ENCODE results near the gene FHAD1.
"Not testable (repeated sequence)": the region's sequence is repeated elsewhere in the genome, so short reads cannot be mapped to it uniquely, and the experiment has no call there.

The FHAD1 gene

GRCh38 chr1:15418806-15419515 is 171.9 kb downstream of the FHAD1 start:
- no peak for DNase-seq (ENCODE audit: low read depth)

GRCh38 chr1:15420853-15421465 is 173.9 kb downstream of the FHAD1 start:
- no peak for DNase-seq (ENCODE audit: low read depth)

- DNase-seq (ENCODE audit: low read depth), result no peak
Observed at GRCh38 chr1:15422871-15423270, 175.8 kb downstream of the FHAD1 start.

- DNase-seq (ENCODE audit: low read depth), result no peak
Observed at GRCh38 chr1:15423355-15424077, 176.5 kb downstream of the FHAD1 start.

GRCh38 chr1:15424146-15424667 is 177.2 kb downstream of the FHAD1 start:
- DNase-seq (ENCODE audit: low read depth), result no peak

- no peak for DNase-seq (ENCODE audit: low read depth)
Observed at GRCh38 chr1:15424981-15425380, 178.0 kb downstream of the FHAD1 start.

GRCh38 chr1:15425521-15425920 is 178.5 kb downstream of the FHAD1 start:
- no peak for DNase-seq (ENCODE audit: low read depth)

- DNase-seq (ENCODE audit: low read depth), result no peak
Observed at GRCh38 chr1:15425958-15426357, 178.9 kb downstream of the FHAD1 start.

- DNase-seq (ENCODE audit: low read depth), result no peak
Observed at GRCh38 chr1:15426492-15427279, 179.7 kb downstream of the FHAD1 start.

GRCh38 chr1:15427280-15427666 is 180.2 kb downstream of the FHAD1 start:
- no peak for DNase-seq (ENCODE audit: low read depth)

GRCh38 chr1:15428252-15428651 is 181.2 kb downstream of the FHAD1 start:
- not testable (repeated sequence) for DNase-seq (ENCODE audit: low read depth)

- no peak for DNase-seq (ENCODE audit: low read depth)
Observed at GRCh38 chr1:15428815-15429435, 181.9 kb downstream of the FHAD1 start.

- DNase-seq (ENCODE audit: low read depth), result no peak
Observed at GRCh38 chr1:15429701-15430149, 182.7 kb downstream of the FHAD1 start.

GRCh38 chr1:15430787-15431570 is 184.0 kb downstream of the FHAD1 start:
- peak; percentile 69 for DNase-seq (ENCODE audit: low read depth)

- no peak for DNase-seq (ENCODE audit: low read depth)
Observed at GRCh38 chr1:15431571-15431948, 184.5 kb downstream of the FHAD1 start.

GRCh38 chr1:15432324-15432723 is 185.3 kb downstream of the FHAD1 start:
- DNase-seq (ENCODE audit: low read depth), result no peak

- DNase-seq (ENCODE audit: low read depth), result no peak
Observed at GRCh38 chr1:15433471-15433870, 186.4 kb downstream of the FHAD1 start.

- DNase-seq (ENCODE audit: low read depth), result not testable (repeated sequence)
Observed at GRCh38 chr1:15434739-15435138, 187.7 kb downstream of the FHAD1 start.

- DNase-seq (ENCODE audit: low read depth), result no peak
Observed at GRCh38 chr1:15435239-15436077, 188.4 kb downstream of the FHAD1 start.

GRCh38 chr1:15436881-15437442 is 189.9 kb downstream of the FHAD1 start:
- DNase-seq (ENCODE audit: low read depth), result no peak
